GM23248 (cell line): ENCODE data around the gene LNX2. TPM values are rescaled to one million over a fixed set of nuclear protein-coding genes. Genes with fewer than 3 reads are reported as not detected.
"Not testable (repeated sequence)": the region's sequence is repeated elsewhere in the genome, so short reads cannot be mapped to it uniquely, and the experiment has no call there.

Experiments
- DNase-seq: peaks from one replicate; pipeline ENCODE4 v3.0.0-alpha.2; 2015
- H2AFZ ChIP-seq: fragments of 200-600 bp; sonication (generic); 2 replicates; pipeline ENCODE4 v1.6.1; 2016; ENCODE audit warnings: antibody characterized with exemption
- H3F3A ChIP-seq: fragments of 200-600 bp; sonication (generic); 2 replicates; pipeline ENCODE4 v1.6.1; 2016; ENCODE audit warnings: mild to moderate bottlenecking, antibody characterized with exemption, mixed run types; ENCODE audit not compliant: insufficient read depth
- H3K27ac ChIP-seq: fragments of 200-600 bp; sonication (generic); 2 replicates; pipeline ENCODE4 v1.5.1; 2016; ENCODE audit warnings: mild to moderate bottlenecking
- H3K27me3 ChIP-seq: fragments of 200-600 bp; sonication (generic); replicated peaks from 2 replicates; pipeline ENCODE4 v1.6.1; 2016; ENCODE audit warnings: mild to moderate bottlenecking; ENCODE audit not compliant: insufficient read depth
- H3K36me3 ChIP-seq: fragments of 200-600 bp; sonication (generic); 2 replicates; pipeline ENCODE4 v1.6.1; 2016; ENCODE audit warnings: low read depth, mild to moderate bottlenecking
- H3K4me1 ChIP-seq: fragments of 200-600 bp; sonication (generic); 2 replicates; pipeline ENCODE4 v1.6.1; 2016; ENCODE audit warnings: mild to moderate bottlenecking; ENCODE audit not compliant: insufficient read depth
- H3K4me2 ChIP-seq: fragments of 200-600 bp; sonication (generic); one replicate; pipeline ENCODE4 v1.6.1; 2016; ENCODE audit warnings: mild to moderate bottlenecking; ENCODE audit not compliant: unreplicated experiment
- H3K4me3 ChIP-seq: fragments of 200-600 bp; sonication (generic); 2 replicates; pipeline ENCODE4 v1.5.1; 2016; ENCODE audit warnings: mild to moderate bottlenecking
- H3K79me2 ChIP-seq: fragments of 200-600 bp; sonication (generic); 2 replicates; pipeline ENCODE4 v1.6.1; 2016; ENCODE audit warnings: mild to moderate bottlenecking; ENCODE audit not compliant: insufficient read depth
- H3K9ac ChIP-seq: fragments of 200-600 bp; sonication (generic); 2 replicates; pipeline ENCODE4 v1.6.1; 2016; ENCODE audit warnings: mild to moderate bottlenecking
- H3K9me2 ChIP-seq: fragments of 200-600 bp; sonication (generic); 2 replicates; pipeline ENCODE4 v1.6.1; 2016; ENCODE audit warnings: mixed run types, mild to moderate bottlenecking, moderate library complexity; ENCODE audit not compliant: insufficient read depth
- H3K9me3 ChIP-seq: fragments of 200-600 bp; sonication (generic); one replicate; pipeline ENCODE4 v1.6.1; 2017; ENCODE audit warnings: low read depth
- H4K20me1 ChIP-seq: fragments of 200-600 bp; sonication (generic); 2 replicates; pipeline ENCODE4 v1.6.0; 2016; ENCODE audit not compliant: insufficient read depth
- EZH2 ChIP-seq: fragments of 200-600 bp; sonication (generic); IDR thresholded peaks from 2 replicates; pipeline ENCODE4 v1.6.1; 2018; ENCODE audit warnings: antibody characterized with exemption, mild to moderate bottlenecking; ENCODE audit not compliant: insufficient read depth, poor library complexity, severe bottlenecking
- EZH2phosphoT487 ChIP-seq: fragments of 200-600 bp; sonication (generic); IDR thresholded peaks from 2 replicates; pipeline ENCODE4 v1.6.1; 2018; ENCODE audit warnings: antibody characterized with exemption, moderate library complexity, mild to moderate bottlenecking, low read depth; ENCODE audit not compliant: insufficient read depth
- WGBS, 2 experiments: methylation state at CpG; one replicate each; pipeline ENCODE4 v1.1.6; 2015 to 2017; ENCODE audit warnings: low lambda C conversion rate in 2 of 2, low coverage in 1 of 2; ENCODE audit errors: missing lambda C conversion rate in 2 of 2; 5-methylcytosine and 5-hydroxymethylcytosine counted together
- in situ Hi-C: fragments of 300-500 bp; cut with MboI; formaldehyde crosslinking; loops from 2 replicates; pipeline ENCODE4 v1.15.0; 2020
- polyA plus RNA-seq: library from polyadenylated mRNA; unstranded; fragments of >200 nt; fragmentation: Nextera tagmentation; extraction: Ambion mirVana; gene quantifications from 2 replicates; pipeline ENCODE4 v1.2.1, GENCODE V29; 2016
- total RNA-seq: library from RNA; depleted of rRNA; stranded (reverse); fragments of >200 nt; shearing (Covaris generic); gene quantifications from 2 replicates; pipeline ENCODE4 v1.2.3, GENCODE V29; 2014

Gene LNX2
- total and polyA plus RNA-seq, 2 experiments from 2014 or later: 2.0 to 2.6 TPM

DNA sequence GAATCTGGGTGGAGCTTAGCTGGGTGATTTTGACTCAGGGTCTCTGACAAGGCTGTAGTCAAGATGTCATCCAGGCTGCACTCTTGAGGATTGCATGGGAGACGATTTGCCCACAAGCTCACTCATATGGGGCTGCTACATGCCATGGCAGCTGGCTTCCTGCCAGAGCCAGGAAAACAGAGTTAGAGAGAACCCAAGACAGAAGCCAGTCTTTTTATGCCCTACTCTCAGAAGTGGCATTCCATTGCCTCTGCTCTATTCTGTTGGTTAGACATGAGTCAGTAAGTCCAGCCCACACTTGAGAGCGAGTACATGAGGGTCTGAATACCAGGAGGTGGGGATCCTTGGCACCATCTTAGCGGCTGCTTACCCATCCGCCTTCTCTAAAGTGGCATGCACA, 10.8 kb upstream of the LNX2 start:
- DNase-seq: no peak
- H2AFZ ChIP-seq: no peak overlapping the region
- no peak for TF ChIP-seq EZH2phosphoT487
- TF ChIP-seq EZH2: no peak
- no peak overlapping the region for H3K9ac ChIP-seq
- H3K9me2 ChIP-seq: no peaks in the 10 kb centered on the region
- H3K4me2 ChIP-seq: no peak overlapping the region
- no peak overlapping the region for H3K27ac ChIP-seq
- in situ Hi-C loops: no loop called here
- no peak overlapping the region for H3K4me3 ChIP-seq
- no peaks in the 10 kb centered on the region for H3K4me1 ChIP-seq
- H3F3A ChIP-seq: no peaks in the 10 kb centered on the region
- no peaks in the 10 kb centered on the region for H3K27me3 ChIP-seq
- H3K9me3 ChIP-seq: no peaks in the 10 kb centered on the region
- peaks cover 5% of the 10 kb centered on the region; the same call in 1 of the 2 replicates for H4K20me1 ChIP-seq
- H3K79me2 ChIP-seq: peaks cover 98% of the 10 kb centered on the region
- 84 to 87% methylated on average over 4 of the region's 4 CpGs for WGBS, 2 experiments
- H3K36me3 ChIP-seq: peaks cover 8% of the 10 kb centered on the region; the same call in 1 of the 2 replicates

DNA sequence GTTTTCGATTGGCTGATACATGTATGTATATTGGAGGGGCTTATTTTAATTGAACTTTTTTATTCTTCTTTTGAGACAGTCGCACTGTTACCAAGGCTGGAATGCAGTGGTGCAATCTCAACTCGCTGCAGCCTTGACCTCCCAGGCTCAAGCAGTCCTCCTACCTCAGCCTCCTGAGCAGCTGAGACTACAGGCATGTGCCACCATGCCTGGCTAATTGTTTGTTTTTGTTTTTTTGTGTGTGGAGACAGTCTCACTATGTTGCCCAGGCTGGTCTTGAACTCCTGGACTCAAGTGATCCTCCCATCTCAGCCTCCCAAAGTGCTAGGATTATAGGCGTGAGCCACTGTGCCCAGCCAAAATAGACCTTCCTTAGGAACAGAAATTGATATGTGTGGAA, 8.4 kb upstream of the LNX2 start:
- H4K20me1 ChIP-seq, H3K9ac ChIP-seq, DNase-seq, H3K27ac ChIP-seq, H3K4me1 ChIP-seq, in situ Hi-C loops, H3K9me3 ChIP-seq, H3K36me3 ChIP-seq, H3F3A ChIP-seq, H3K4me3 ChIP-seq, H3K4me2 ChIP-seq, H3K9me2 ChIP-seq, H2AFZ ChIP-seq, H3K27me3 ChIP-seq: not testable (repeated sequence)
- WGBS, 2 experiments: 99 to 100% methylated on average over 4 of the region's 4 CpGs
- peaks cover 100% of the 10 kb centered on the region for H3K79me2 ChIP-seq

DNA sequence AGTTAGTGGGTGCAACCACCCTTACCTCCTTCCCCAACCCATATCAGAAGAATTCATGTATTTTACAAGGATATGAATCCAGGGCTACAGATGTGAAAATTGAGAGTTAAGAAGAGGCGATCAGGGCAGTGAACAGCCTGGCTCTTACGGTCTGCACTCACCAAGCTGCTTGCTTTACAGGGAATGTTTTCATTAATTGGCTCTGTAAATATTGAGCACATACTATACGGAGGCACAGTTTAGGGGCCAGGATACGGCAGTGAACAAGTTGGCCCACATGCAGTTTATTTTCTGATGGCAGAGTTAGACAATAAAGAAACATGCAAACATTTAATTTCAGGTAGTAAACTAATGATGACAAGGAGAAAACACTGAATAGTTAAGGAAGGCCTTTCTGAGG, 7.8 kb upstream of the LNX2 start:
- Histone ChIP-seq H3K9me3 (no peaks in the 10 kb centered on the region), H3K9me2 (no peaks in the 10 kb centered on the region), H3K4me2 (no peak overlapping the region), H3K36me3 (peaks cover 12% of the 10 kb centered on the region; the same call in 1 of the 2 replicates), H3K27ac (no peak overlapping the region), H3K4me1 (peaks cover 4% of the 10 kb centered on the region), H3K79me2 (peaks cover 100% of the 10 kb centered on the region), H3F3A (no peaks in the 10 kb centered on the region), H2AFZ (no peak overlapping the region), H3K4me3 (no peak overlapping the region), H3K27me3 (no peaks in the 10 kb centered on the region), H4K20me1 (no peaks in the 10 kb centered on the region; the same call in 1 of the 2 replicates), H3K9ac (no peak overlapping the region)
- in situ Hi-C loops: no loop called here
- no peak for TF ChIP-seq EZH2
- no peak for TF ChIP-seq EZH2phosphoT487
- WGBS, 2 experiments: 94 to 95% methylated on average over 4 of the region's 4 CpGs
- no peak for DNase-seq

DNA sequence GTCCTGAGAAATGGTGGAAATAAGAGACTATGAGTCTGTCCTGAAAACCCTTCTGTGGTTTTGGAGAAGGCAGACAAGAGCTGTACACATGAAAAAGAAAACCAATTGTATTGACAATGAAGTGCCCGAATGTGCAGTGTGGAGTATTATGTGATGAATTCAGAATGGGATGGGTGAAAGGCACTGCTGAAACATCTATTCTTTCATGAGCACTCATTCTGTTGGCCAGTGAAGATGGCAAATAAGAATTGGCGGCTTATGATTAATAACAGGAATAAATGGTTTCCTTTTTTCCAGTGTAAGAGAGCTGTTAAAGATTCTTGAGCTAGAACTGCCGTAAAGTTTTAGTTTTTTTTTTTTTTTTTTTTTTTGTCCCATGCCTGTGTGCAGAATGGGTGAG, 7.1 kb upstream of the LNX2 start:
- Histone ChIP-seq H3K4me2 (no peak overlapping the region), H3K27me3 (no peaks in the 10 kb centered on the region), H3K9me3 (no peaks in the 10 kb centered on the region), H4K20me1 (no peaks in the 10 kb centered on the region; the same call in 1 of the 2 replicates), H3K27ac (no peak overlapping the region), H3K9me2 (no peaks in the 10 kb centered on the region), H2AFZ (no peak overlapping the region), H3K4me1 (peaks cover 11% of the 10 kb centered on the region), H3K9ac (no peak overlapping the region), H3F3A (no peaks in the 10 kb centered on the region), H3K36me3 (peaks cover 11% of the 10 kb centered on the region; the same call in 1 of the 2 replicates), H3K4me3 (no peak overlapping the region), H3K79me2 (peaks cover 100% of the 10 kb centered on the region)
- DNase-seq: no peak
- in situ Hi-C loops: no loop called here
- TF ChIP-seq EZH2: no peak
- TF ChIP-seq EZH2phosphoT487: no peak
- 96 to 99% methylated on average over 3 of the region's 3 CpGs for WGBS, 2 experiments

DNA sequence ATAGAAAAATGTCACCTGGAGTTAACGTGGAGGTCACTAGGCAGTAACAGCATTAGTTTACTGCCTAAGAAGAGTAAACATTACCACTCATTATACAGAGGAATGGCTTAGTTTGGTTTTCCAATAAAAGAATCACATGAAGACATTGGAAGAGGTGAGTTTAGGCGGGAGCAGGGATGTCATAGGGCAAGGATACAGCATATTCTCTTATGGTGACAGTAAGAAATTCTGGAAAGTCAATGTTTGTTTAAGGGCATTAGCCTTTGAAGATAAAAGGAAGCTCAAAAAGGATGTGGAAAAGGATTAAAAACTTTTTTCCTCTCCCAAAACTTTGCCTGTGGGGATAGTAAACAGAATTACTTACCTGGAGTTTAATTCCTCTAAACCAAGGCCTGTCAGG, 5.5 kb upstream of the LNX2 start:
- Histone ChIP-seq H3K9me2 (no peaks in the 10 kb centered on the region), H3K79me2 (peaks cover 96% of the 10 kb centered on the region), H3K4me3 (no peak overlapping the region), H3K9ac (no peak overlapping the region), H3K27ac (no peak overlapping the region), H4K20me1 (no peaks in the 10 kb centered on the region; the same call in 1 of the 2 replicates), H3K4me2 (no peak overlapping the region), H3K9me3 (no peaks in the 10 kb centered on the region), H2AFZ (no peak overlapping the region), H3K4me1 (peaks cover 11% of the 10 kb centered on the region), H3K27me3 (no peaks in the 10 kb centered on the region), H3F3A (no peaks in the 10 kb centered on the region), H3K36me3 (peaks cover 7% of the 10 kb centered on the region; the same call in 1 of the 2 replicates)
- TF ChIP-seq EZH2 (no peak), EZH2phosphoT487 (no peak)
- 94 to 95% methylated on average over 2 of the region's 2 CpGs for WGBS, 2 experiments
- no peak for DNase-seq
- in situ Hi-C loops: no loop called here
